HG02884 (cell line): ENCODE results near the gene MTCP1.

Experiments
- ATAC-seq: cut with Tn5 transposase; IDR thresholded peaks from one replicate; pipeline ENCODE4 v1.9.1; 2021; ENCODE audit warnings: mild to moderate bottlenecking, moderate library complexity; ENCODE audit not compliant: unreplicated experiment

Gene MTCP1

DNA sequence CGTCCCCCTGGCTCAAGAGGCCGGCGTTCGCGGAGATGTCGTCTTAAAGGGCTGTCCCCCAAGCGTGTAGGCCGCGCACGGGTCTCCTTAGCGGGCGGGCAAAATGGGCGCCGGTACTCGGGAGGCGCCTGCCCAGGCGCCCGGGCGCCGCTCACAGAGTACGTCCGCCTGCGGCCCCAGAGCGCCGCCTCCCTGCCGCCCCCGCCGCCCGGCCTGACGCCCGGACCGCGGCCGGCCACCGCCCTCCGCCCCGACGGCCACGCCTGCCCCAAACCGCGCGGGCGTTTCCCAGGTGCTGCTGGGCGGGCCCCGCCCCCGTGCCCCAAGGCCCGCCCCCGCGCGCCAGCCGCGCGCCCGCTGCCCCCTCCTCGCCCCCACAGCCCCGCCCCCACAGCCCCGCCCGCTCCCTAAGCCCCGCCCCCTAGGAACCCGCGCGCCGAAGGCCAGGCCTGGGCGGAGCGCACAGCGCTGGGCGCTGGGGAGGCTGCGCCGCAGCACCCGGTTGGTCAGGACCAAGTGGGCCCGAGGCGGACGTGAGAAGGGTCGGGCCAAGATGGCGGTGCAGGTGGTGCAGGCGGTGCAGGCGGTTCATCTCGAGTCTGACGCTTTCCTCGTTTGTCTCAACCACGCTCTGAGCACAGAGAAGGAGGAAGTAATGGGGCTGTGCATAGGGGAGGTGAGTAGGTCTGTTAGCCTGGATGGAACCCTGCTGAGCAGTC lies at the start of gene MTCP1, which contains the start of the genes BRCC3 and CMC4:
Gene MTCP1, minus strand, starts transcription at position 162 of the 719 bp plus-strand sequence. CDS start 5,126 bp downstream, outside the sequence.
Gene BRCC3, plus strand, starts transcription at position 534 of the 719 bp plus-strand sequence. Its CDS starts 20 bp downstream, at position 554.
Gene CMC4, minus strand, starts transcription at position 162 of the 719 bp plus-strand sequence. CDS start 7,113 bp downstream, outside the sequence.
- ATAC-seq = peak; percentile 80

GRCh38 chrX:155115174-155115819 lies 44.4 kb upstream of the MTCP1 start:
- ATAC-seq = no peak

- no peak for ATAC-seq
Measured at GRCh38 chrX:155113097-155113496, 42.2 kb upstream of the MTCP1 start.

GRCh38 chrX:155112171-155112570 lies 41.2 kb upstream of the MTCP1 start:
- ATAC-seq = no peak

DNA sequence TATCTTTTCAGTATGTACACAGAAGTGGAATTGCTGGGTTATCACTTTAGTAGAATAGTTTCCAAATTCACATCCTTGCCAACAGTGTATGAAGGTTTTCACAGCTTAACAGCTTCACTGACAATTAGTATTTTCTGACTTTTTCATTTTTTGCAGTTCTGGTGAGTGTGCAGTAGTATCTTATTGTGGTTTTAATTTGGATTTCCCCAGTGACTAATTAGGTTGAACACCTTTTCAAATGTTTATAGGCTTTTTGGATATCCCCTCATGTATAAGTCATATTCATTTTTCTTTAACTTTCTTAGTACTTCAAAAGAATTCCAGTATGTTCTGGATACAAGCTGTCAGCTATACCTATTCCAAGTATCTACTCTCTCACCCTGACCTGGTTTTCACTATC lies 37.5 kb upstream of the MTCP1 start:
- no peak for ATAC-seq

GRCh38 chrX:155105919-155106318 lies 35.0 kb upstream of the MTCP1 start:
- no peak for ATAC-seq

DNA sequence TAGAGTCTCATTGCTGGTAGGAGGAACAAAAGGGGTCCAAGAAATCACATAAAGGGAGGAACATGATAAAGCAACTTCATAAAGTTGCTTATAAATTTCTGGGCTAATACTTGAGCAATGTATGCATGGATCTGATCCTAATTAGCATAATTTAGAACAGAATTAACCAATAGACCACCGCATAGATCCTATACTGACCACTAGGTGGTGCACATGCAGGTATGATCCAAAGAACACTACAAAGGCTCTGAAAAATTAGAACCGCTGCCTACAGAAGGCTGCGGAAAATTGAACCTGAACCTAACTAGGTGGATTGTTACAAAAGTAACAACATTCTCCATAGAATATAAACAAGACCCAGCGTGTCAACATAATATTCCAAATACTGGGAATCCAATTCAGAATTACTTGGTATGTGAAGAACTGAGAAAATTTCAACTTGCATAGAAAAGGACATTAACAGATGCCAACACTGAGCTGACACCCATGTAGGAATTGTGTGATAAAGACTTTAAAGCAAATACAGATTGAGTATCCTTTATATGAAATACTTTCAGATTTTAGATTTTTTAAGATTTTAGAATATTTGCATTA lies 23.6 kb upstream of the MTCP1 start:
- ATAC-seq = no peak

- ATAC-seq = no peak
Measured at GRCh38 chrX:155086961-155087735, 16.2 kb upstream of the MTCP1 start.

GRCh38 chrX:155086202-155086840 lies 15.4 kb upstream of the MTCP1 start:
- ATAC-seq = no peak

DNA sequence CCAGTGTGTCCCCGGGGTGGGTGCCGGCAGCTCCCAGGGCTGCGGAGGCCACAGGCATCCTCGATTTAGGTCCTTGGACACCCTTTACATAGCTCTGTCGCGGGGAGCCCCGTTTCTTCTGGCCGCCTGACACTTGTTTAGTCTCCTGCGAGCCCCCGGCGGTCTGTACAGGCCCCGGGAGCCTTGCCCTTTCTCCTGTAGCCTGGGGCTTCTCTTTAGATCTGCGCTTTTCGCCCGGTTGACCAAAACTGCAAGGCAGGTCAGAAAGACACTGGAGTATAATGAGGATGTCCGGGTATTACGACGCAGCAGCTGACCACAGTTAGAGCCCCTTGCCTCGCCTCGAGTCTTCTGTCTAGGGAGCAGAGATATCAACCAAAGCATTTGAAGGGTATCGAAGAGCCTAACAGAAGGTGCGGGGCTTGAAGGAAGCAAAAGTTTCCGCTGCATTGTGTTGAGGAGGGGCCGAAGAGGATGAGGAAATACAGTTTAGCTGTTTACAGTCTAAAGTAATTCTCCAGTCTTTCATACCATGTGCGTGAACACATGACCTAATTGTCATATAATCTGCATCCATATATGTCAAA lies 851 bp upstream of the MTCP1 start:
- ATAC-seq = no peak

DNA sequence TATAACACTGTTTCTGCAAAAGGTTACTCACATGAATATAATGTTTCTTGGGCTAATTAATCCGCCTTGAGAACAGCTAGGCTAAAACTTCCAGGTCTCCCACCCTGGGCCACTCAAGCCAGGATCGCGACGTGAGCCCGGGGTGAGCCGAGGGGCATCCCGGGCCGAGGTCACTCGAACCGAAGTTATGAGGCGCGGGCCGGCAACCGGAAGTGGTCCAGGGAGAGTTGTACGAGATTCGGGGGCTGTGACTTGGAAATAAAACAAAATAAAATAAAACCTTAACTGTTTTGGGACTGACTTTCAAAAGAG lies 317 bp downstream of the MTCP1 start:
- ATAC-seq = peak; percentile 18

DNA sequence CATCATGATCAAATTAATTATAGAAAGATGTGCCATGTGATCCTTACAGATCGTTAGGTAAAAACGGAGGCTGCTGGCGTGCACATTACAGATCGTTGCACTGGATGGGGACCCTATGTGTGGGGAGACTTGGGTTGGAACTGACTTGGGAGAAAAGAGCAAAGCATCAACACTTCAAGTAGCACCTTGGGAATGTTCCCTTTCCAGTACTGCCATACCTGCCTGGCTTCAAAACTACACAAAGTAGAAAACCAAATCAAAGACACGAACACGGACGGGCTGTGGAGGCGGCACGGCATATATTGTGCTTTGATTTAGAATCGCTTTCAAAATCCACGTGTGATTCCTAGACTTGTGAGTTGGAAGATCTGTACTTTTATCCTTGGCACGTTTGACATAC lies 898 bp downstream of the MTCP1 start:
- ATAC-seq = no peak

- ATAC-seq = no peak
Measured at GRCh38 chrX:155069414-155069813, 1.5 kb downstream of the MTCP1 start.

DNA sequence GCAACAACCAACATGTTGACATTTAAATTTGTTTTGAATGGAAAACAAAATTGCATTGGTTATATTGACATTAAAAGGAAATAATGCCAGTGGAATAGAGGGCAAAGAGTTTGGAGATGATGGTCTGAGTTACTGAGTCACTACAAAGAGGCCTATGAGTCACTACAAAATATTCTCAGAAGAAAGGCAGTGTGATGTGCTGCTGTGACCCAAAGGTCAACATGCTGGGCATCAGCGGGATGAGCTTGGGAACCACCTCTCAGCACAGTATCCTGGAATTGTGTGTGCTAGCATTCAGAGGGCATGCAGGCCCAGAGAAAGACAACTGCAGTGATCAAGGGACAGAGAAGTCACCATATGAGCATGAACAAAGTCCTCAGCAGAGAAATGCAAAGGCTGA lies 2.8 kb downstream of the MTCP1 start:
- ATAC-seq = no peak

- ATAC-seq = no peak
Measured at GRCh38 chrX:155065035-155065734, 5.8 kb downstream of the MTCP1 start.

GRCh38 chrX:155061760-155062159 lies 9.2 kb downstream of the MTCP1 start:
- ATAC-seq = no peak

DNA sequence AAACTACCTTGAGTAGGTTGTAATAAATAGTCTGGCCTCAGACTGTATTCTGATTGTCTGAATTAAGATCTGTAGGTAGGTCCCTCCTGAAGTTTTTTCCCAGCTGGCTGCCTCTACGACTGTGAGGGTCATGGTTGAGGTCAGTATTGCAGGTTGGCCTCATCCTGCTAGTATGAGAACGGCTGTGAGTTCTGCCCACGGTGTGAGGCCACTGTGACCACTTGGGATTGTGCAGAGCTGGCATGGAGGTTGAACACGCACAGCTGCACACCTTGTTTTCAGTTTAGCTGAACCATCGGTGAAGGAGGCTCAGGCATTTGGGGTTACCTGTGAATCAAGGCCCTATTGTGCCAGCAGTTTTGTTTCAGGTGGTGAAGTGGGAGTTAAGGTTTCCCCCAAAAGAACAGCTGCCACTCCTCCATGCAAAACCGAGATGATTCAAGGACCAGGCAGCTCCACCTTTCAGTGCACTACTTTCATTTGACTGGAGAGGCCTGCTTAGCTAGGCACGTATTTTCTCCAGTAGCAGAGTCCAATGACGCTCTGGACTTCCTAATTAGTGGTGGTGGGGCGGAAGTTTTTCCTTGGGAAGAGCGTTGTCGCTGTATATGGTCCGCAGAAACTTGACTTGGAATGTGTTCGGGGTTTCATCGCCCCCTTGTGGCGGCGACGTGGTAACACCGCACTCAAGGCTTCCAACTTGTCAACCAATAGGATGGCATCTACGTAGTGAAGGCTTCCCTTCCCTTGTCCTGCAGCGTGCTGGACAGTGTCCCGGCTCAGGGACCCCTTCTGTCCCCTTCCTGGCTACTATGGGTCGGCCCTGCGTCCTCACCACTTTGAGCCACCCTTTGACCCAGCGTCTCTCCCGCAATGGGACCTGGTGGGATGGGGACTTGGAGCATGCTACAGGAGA lies 13.8 kb downstream of the MTCP1 start:
- peak; percentile 54 for ATAC-seq

DNA sequence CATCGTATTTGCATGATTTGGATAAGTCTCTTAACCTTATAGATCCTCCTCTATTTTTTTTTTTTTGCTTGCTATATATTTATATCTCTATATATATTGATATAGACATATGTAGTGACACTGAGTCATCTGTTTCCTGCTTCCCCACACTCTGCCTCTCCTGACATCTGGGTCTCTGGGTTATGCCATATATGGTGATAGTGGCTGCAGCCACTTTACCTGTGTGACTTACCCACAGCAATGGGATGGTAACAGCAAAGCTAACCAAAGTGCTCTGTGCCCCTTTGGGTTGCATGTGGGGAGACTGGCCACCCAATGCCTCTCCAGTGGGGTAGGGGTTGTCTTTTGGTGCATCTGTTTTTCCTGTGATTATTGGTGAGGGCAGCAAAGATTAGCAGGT lies 14.5 kb downstream of the MTCP1 start:
- no peak for ATAC-seq

DNA sequence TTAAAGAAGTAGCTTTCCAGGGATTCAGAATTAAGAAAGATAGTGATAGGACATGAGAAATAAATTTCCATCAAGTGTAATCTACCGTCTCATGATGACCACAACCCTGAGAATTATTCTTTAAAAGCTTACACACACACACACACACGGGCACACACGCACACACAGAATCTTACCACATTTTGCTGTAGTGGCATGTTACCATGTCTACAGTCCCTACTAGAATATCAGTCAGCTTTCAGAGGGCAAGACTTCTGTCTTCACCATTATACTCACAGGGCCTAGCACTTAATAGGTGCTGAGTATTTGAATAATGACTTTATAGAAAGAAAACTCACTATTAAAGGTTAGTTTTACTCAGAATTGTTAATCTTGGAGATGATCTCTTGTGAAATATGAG lies 15.4 kb downstream of the MTCP1 start:
- no peak for ATAC-seq
